NCI-H146 (cell line): ENCODE results near the gene ATG7.
"Not testable (repeated sequence)": the region's sequence is repeated elsewhere in the genome, so short reads cannot be mapped to it uniquely, and the experiment has no call there.

Source experiments
- DNase-seq: peaks from one replicate; lab custom pipeline; 2025; lab: John Stamatoyannopoulos, UW

ATG7 gene

GRCh38 chr3:11568503-11569155 is 296.4 kb downstream of the ATG7 start:
- DNase-seq = no peak

- DNase-seq = no peak
Measured at GRCh38 chr3:11569156-11569741, 297.1 kb downstream of the ATG7 start.

- DNase-seq = no peak
Measured at GRCh38 chr3:11570251-11570650, 298.1 kb downstream of the ATG7 start.

- no peak for DNase-seq
Measured at GRCh38 chr3:11570789-11571495, 298.7 kb downstream of the ATG7 start.

- DNase-seq = not testable (repeated sequence)
Measured at GRCh38 chr3:11572660-11573059, 300.5 kb downstream of the ATG7 start.

GRCh38 chr3:11574981-11575669 is 302.9 kb downstream of the ATG7 start:
- no peak for DNase-seq

- DNase-seq = no peak
Measured at GRCh38 chr3:11575677-11576076, 303.5 kb downstream of the ATG7 start.

GRCh38 chr3:11576453-11576852 is 304.3 kb downstream of the ATG7 start:
- DNase-seq = no peak

GRCh38 chr3:11578169-11578568 is 306.0 kb downstream of the ATG7 start:
- no peak for DNase-seq

GRCh38 chr3:11580645-11581044 is 308.4 kb downstream of the ATG7 start:
- DNase-seq = no peak

- DNase-seq = no peak
Measured at GRCh38 chr3:11581237-11582190, 309.3 kb downstream of the ATG7 start.

GRCh38 chr3:11582191-11582968 is 310.2 kb downstream of the ATG7 start:
- no peak for DNase-seq

- no peak for DNase-seq
Measured at GRCh38 chr3:11583235-11583634, 311.0 kb downstream of the ATG7 start.

- no peak for DNase-seq
Measured at GRCh38 chr3:11583638-11584046, 311.4 kb downstream of the ATG7 start.

GRCh38 chr3:11584570-11584969 is 312.4 kb downstream of the ATG7 start:
- no peak for DNase-seq

GRCh38 chr3:11587766-11588165 is 315.6 kb downstream of the ATG7 start:
- no peak for DNase-seq

- no peak for DNase-seq
Measured at GRCh38 chr3:11588338-11588737, 316.1 kb downstream of the ATG7 start.

GRCh38 chr3:11588755-11589154 is 316.6 kb downstream of the ATG7 start:
- DNase-seq = no peak

- no peak for DNase-seq
Measured at GRCh38 chr3:11589706-11590105, 317.5 kb downstream of the ATG7 start.

GRCh38 chr3:11591002-11591355 is 318.8 kb downstream of the ATG7 start:
- DNase-seq = no peak
